Activated CD8-positive, alpha-beta T cell treated with anti-CD3 and anti-CD28 coated beads for 36 hours (primary cell): ENCODE measurements around the gene NEK1. TPM values are rescaled to one million over a fixed set of nuclear protein-coding genes. Genes with fewer than 3 reads are reported as not detected.

Experiments
- ATAC-seq: fragments of 200-7000 bp; cut with Tn5 transposase; one replicate; pipeline ENCODE4 v1.10.0; 2021; ENCODE audit warnings: mild to moderate bottlenecking, moderate library complexity
- CTCF ChIA-PET: fragments of 350-600 bp; sonication (Branson Sonifier 250); formaldehyde crosslinking; loops from one replicate; lab custom pipeline; 2021; ENCODE audit warnings: antibody characterized with exemption; lab: Charles Lee
- POLR2A ChIA-PET: fragments of 350-600 bp; sonication (Branson Sonifier 250); formaldehyde crosslinking; loops from one replicate; lab custom pipeline; 2021; ENCODE audit warnings: antibody characterized with exemption; lab: Charles Lee
- DNase-seq: peaks from one replicate; pipeline ENCODE4 v3.0.0-alpha.2; 2020
- H3K27ac Mint-ChIP-seq: one replicate; pipeline ENCODE4 v1.8.0; 2021; ENCODE audit warnings: mild to moderate bottlenecking, mixed read lengths
- H3K27me3 Mint-ChIP-seq: one replicate; pipeline ENCODE4 v1.8.0; 2021; ENCODE audit warnings: mixed read lengths
- H3K36me3 Mint-ChIP-seq: one replicate; pipeline ENCODE4 v1.8.0; 2021; ENCODE audit warnings: low read depth, mixed read lengths
- H3K4me1 Mint-ChIP-seq: one replicate; pipeline ENCODE4 v1.8.0; 2021; ENCODE audit warnings: low read depth, mixed read lengths
- H3K4me3 Mint-ChIP-seq: one replicate; pipeline ENCODE4 v1.8.0; 2021; ENCODE audit warnings: mild to moderate bottlenecking, moderate library complexity, mixed read lengths
- H3K9me3 Mint-ChIP-seq: one replicate; pipeline ENCODE4 v1.8.0; 2021; ENCODE audit warnings: mixed read lengths
- CTCF ChIP-seq: fragments of 200-600 bp; IDR thresholded peaks from one replicate; pipeline ENCODE4 v1.8.0; 2022; ENCODE audit warnings: antibody characterized with exemption, mild to moderate bottlenecking
- intact Hi-C: fragments of 100-400 bp; cut with micrococcal nuclease; formaldehyde crosslinking; loops from one replicate; pipeline ENCODE4 v1.10.0; 2022
- total RNA-seq, 2 experiments: library from RNA; stranded (reverse); gene quantifications; one replicate each; pipeline ENCODE4 v1.2.3, GENCODE V29; 2021

The NEK1 gene
- total RNA-seq, 2 experiments from 2014 or later: 12.0 to 13.6 TPM

DNA sequence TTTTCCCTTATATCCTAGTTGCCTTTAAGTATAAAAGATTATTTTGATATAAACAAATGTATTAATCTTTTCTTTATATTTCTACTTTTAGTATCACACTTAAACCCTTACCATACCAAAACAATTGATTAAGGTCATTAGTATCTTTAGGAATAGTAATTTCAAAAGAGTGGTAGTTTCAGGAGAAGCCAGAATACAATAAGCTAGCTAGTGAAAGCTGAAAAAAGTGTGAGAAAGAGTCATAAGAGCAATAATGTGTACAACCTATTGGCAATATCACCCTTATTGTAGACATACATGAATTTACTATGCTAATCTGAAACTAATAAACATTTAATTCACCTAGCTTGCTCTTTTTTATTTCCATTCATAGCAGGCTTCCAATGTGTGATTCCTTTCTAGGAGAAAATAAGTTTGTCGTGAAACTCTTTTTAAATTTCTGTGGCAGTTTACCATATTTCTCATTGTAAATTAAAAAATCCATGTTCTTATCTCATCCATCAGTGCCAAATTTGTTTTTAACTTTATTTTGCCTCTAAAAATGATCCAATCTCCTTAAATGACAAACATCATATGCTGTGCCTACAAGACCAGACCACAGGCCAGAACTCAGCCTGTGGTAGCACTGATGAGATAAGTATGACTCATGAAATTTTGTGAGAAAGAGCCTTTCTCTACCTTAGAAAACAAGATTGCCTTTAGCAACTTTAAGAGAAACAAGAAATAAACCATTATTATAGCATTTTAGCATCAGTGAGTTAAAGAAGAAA lies 8.1 kb downstream of the NEK1 start:
- intact Hi-C loops: no loop called here
- Mint-ChIP-seq H3K9me3 (no peaks in the 10 kb centered on the region), H3K27me3 (no peaks in the 10 kb centered on the region), H3K4me3 (no peak overlapping the region), H3K4me1 (peaks cover 37% of the 10 kb centered on the region), H3K36me3 (peaks cover 13% of the 10 kb centered on the region), H3K27ac (peak overlapping the region; percentile 3)
- CTCF ChIA-PET: interaction anchor here (3.4 kb wide), 1 partner anchor 15 kb away, joined by 11 read pairs; the partner anchor contains the start of gene CLCN3
- POLR2A ChIA-PET: interaction anchor here (1.2 to 2.2 kb wide), 2 partner anchors 8 to 16 kb away, joined by 3 to 6 read pairs; partner anchors contain the start of genes CLCN3 and NEK1
- peak; percentile 94 for ATAC-seq
- no peak for TF ChIP-seq CTCF
- DNase-seq: peak; percentile 62

DNA sequence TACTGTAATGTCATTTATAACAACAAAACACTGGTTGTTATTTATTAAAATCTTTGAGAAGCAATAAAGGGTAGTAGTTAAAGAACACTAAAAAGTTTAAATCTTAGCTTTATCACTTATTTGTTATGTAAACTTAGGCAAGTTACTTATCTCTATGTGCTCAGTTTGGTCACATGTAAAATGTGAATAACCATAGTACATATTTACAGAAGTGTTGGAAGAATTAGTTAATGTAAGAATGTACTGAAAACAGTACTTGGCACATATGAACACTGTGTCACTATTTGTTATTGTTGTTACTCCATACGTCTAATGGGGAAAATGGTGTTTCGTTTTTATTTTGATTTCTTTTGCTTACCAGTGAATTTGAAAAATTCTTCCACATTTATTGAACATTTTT lies 9.1 kb downstream of the NEK1 start:
- DNase-seq (no peak), ATAC-seq (no peak)
- TF ChIP-seq CTCF: no peak
- POLR2A ChIA-PET: interaction anchor here (1.2 kb wide), 1 partner anchor 9 kb away, joined by 3 read pairs; the partner anchor contains the start of gene NEK1
- H3K9me3 Mint-ChIP-seq: no peaks in the 10 kb centered on the region
- no peaks in the 10 kb centered on the region for H3K27me3 Mint-ChIP-seq
- CTCF ChIA-PET: no interaction called here
- no peak overlapping the region for H3K4me3 Mint-ChIP-seq
- peaks cover 13% of the 10 kb centered on the region for H3K36me3 Mint-ChIP-seq
- H3K4me1 Mint-ChIP-seq: peaks cover 34% of the 10 kb centered on the region
- intact Hi-C loops: no loop called here
- no peak overlapping the region for H3K27ac Mint-ChIP-seq

- POLR2A ChIA-PET: no interaction called here
Measured at GRCh38 chr4:169601016-169601771, 11.2 kb downstream of the NEK1 start.

GRCh38 chr4:169594560-169595195 lies 17.7 kb downstream of the NEK1 start:
- H3K4me1 Mint-ChIP-seq: no peaks in the 10 kb centered on the region
- intact Hi-C loops: no loop called here
- peaks cover 8% of the 10 kb centered on the region for H3K36me3 Mint-ChIP-seq
- H3K4me3 Mint-ChIP-seq: no peak overlapping the region
- no peak for ATAC-seq
- no peak for DNase-seq
- H3K27me3 Mint-ChIP-seq: no peaks in the 10 kb centered on the region
- no peak overlapping the region for H3K27ac Mint-ChIP-seq
- no peak for TF ChIP-seq CTCF
- ChIA-PET CTCF (interaction anchor here (0.6 to 1.3 kb wide), 4 partner anchors 16 to 324 kb away, joined by 3 read pairs; no protein-coding TSS in a partner anchor), POLR2A (no interaction called here)
- H3K9me3 Mint-ChIP-seq: no peaks in the 10 kb centered on the region

More at GRCh38 chr4:169601016-169601771, 11.2 kb downstream of the NEK1 start:
- CTCF ChIA-PET: no interaction called here
- Mint-ChIP-seq H3K9me3 (no peaks in the 10 kb centered on the region), H3K4me3 (no peak overlapping the region), H3K36me3 (peaks cover 11% of the 10 kb centered on the region), H3K4me1 (peaks cover 21% of the 10 kb centered on the region), H3K27ac (no peak overlapping the region), H3K27me3 (no peaks in the 10 kb centered on the region)
- TF ChIP-seq CTCF: no peak
- intact Hi-C loops: no loop called here
- ATAC-seq (no peak), DNase-seq (no peak)
